NCI-H1092 (cell line): ENCODE measurements around the gene POTEG.
"Not testable (repeated sequence)": the region's sequence is repeated elsewhere in the genome, so short reads cannot be mapped to it uniquely, and the experiment has no call there.

Source experiments
- DNase-seq: peaks from one replicate; lab custom pipeline; 2025; lab: John Stamatoyannopoulos, UW

Gene POTEG

DNA sequence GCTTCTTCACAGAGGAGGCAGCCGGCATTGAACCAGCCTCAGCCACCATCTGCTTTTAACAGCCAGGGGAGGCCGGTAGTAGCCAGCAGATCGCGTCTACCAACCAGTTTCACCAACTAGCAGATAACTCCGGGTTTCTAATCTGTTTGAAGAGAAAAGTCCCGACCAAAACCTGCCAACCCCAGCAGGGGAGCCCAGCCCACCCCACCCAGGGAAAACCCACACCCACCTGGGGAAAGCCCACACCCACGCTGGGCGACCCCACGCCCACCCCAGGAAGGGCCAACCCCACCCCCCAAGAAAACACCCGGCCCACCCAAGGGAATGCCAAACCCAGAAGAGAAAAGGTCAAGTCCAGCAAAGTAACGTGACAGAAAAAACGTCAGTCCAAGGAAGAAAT lies at the start of gene POTEG:
POTEG (minus strand) TSS at position 101 of the 400 bp plus-strand sequence; CDS start at position 49, 52 bp downstream.
- DNase-seq, result not testable (repeated sequence)

DNA sequence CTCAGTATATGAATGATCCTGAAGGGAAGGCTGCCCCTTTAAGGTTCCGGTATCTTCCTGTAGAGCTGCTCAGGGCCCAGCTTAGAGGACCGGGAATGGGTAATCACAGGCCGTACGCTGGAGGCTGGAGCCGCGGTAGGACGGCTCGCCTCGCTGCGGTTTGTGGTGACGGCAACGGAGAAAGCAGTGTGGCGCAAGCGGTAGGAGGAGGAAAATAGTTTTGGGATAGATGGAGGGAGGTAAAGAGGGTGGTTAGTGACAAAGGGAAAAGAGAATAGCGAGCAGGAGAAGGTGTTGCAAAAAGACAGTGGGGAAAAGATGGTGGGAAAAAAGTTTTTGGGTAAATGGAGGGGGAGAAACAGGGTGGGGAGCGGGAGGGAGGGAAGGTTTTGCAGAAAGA lies 48.0 kb upstream of the POTEG start:
- DNase-seq, result not testable (repeated sequence)

DNA sequence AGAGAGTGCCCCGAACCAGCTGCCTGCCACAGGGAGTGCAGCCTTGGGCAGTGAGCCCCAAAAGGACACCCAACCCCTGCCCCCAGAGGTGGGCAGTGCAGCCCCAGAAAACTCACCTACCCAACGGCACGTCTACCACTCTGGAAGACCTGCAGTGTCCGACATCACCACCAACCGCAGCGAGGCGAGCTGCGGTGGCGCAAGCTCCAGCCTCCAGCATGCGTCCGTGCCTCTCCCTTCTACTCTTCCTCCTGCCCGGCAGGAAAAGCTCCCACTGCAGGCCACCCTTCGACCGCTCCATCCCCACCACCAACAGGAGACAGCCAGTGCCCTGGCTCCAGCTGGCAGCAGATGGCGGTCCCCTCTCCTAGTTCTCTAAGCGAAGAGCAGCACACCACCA lies 47.3 kb upstream of the POTEG start:
- DNase-seq, result not testable (repeated sequence)

GRCh38 chr14:19480491-19480890 lies 46.4 kb upstream of the POTEG start:
- DNase-seq, result not testable (repeated sequence)

DNA sequence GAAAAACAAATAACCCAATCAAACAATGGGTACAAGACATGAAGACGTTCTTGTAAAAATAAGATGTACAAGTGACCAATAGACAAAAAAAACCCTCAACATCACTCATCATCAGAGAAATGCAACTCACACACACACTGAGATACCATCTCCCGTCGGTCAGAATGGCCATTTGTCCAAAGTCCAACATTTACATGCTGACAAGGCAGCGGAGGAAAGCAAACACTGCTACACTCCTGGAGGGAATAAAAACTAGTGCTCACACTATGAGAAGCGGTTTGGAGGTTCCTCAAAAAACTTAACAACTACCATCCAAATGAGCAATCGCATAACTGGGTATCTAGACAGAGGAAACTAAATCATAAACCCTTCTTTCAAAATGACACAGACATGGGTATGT lies 11.6 kb upstream of the POTEG start:
- DNase-seq, result not testable (repeated sequence)

DNA sequence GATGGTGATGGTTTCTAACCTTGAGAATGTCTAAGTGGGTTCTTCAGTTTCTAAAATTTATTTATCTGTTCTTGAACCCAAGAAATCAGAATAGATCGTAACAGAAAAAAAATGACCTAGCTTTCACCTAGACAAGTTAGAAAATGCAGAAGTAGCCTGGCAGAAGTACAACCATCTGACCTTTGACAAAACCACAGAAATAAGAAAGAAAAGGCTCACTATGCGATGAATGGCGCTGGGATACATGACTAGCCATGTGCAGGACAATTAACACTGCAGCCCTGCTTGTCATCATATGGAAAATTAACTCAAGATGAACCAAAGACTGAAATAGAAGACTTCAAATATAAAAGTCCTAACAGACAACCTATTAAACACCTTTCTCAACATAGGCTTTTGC lies 5.7 kb upstream of the POTEG start:
- not testable (repeated sequence) for DNase-seq

DNA sequence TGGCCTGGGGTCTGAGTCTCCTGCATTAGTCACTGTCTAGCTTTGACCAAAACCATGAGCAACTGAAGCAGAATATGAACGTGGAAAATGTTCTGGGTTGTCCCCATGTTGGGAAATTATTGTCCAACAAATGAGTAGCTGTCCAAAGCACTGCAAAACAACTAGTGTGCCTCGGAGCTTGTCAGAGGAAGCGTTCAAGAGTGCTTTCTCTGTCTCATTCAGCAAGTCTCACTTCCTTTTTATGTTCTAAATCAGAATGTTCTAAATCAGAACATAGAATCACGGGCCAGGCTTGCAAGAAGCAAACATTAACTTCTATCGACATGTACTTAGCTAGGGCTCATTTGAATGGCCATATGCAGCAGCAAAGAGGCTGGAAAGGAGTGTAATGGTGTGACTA lies 5.1 kb upstream of the POTEG start:
- DNase-seq, result not testable (repeated sequence)

DNA sequence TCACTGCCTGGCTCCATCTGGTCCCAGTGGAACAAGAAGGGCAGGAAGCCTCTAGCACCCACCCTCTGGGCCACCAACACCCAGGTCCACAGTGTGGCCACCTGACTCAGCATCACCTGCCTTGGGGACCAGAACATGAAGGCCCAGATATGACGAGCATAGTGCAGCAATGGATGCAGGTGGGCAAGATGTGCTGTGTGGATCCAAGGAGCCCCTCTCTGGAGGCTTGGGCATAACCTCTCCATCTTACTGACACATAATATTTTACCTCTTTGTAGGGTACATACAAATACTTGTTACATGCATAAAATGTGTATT lies 2.9 kb upstream of the POTEG start:
- not testable (repeated sequence) for DNase-seq

GRCh38 chr14:19436311-19437125 lies 2.4 kb upstream of the POTEG start:
- DNase-seq, result not testable (repeated sequence)

GRCh38 chr14:19435852-19436251 lies 1.7 kb upstream of the POTEG start:
- not testable (repeated sequence) for DNase-seq

DNA sequence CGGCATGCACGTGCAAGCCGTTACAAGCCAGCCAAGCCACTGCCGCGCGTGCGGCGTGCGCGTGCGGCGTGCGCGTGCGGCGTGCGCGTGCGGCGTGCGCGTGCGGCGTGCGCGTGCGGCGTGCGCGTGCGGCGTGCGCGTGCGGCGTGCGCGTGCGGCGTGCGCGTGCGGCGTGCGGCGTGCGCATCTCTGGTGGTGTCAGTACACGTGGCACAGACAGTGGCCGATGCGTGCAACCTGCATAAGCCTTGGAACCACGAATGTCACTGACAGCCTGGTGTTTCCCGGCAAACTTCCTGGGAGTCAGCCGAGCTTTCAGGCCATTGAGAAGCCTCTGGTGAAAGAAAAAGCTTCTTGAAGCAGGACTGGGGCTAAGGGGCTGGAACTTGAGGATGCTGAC lies 750 bp upstream of the POTEG start:
- not testable (repeated sequence) for DNase-seq

DNA sequence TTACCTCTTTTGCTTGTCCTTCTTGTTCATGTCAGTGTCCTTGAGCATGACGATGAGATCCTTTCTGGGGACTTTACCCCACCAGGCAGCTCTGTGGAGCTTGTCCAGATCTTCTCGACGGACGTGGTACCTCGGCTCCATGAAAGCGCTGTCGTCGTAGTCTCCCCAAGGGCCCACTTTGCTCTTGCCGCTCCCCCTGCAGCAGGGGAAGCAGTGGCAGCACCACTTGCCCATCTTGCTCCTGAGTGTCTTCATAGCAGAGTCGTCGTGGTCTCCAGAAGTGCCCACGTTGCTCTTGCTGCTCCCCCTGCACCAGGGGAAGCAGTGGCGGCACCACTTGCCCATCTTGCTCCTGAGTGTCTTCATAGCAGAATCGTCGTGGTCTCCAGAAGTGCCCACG lies 376 bp downstream of the POTEG start:
- not testable (repeated sequence) for DNase-seq

DNA sequence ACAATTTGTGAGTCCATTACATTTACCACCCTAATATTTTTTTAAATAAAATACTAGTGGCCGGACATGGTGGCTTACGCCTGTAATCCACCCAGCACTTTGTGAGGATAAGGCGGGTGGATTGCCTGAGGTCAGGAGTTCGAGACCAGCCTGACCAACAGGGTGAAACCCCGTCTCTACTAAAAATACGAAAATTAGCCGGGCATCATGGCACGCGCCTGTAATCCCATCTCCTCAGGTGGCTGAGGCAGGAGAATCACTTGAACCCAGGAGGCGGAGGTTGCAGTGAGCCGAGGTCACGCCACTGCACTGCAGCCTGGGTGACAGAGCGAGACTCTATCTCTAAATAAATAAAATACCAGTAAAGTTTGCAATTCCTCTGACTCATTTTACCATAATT lies 25.6 kb downstream of the POTEG start:
- DNase-seq, result not testable (repeated sequence)

- not testable (repeated sequence) for DNase-seq
Observed at GRCh38 chr14:19402097-19402496, 32.0 kb downstream of the POTEG start.

DNA sequence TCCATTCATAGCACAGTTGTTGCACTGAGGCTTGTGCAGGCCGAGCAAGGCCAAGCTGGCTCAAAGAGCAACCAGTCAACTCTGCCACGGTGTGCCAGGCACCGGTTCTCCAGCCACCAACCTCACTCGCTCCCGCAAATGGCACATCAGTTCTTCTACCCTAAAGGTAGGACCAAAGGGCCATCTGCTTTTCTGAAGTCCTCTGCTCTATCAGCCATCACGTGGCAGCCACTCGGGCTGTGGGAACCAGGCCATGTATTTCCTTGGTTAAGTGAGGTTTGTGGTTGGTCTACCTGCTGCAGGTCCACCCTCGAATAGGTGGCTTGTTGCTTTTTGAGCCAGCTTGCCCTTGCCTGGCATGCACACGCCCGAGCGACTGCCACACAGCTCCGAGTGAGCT lies 39.4 kb downstream of the POTEG start:
- not testable (repeated sequence) for DNase-seq

- DNase-seq, result not testable (repeated sequence)
Observed at GRCh38 chr14:19390230-19390629, 43.9 kb downstream of the POTEG start.

GRCh38 chr14:19388741-19389140 lies 45.4 kb downstream of the POTEG start:
- DNase-seq, result not testable (repeated sequence)

DNA sequence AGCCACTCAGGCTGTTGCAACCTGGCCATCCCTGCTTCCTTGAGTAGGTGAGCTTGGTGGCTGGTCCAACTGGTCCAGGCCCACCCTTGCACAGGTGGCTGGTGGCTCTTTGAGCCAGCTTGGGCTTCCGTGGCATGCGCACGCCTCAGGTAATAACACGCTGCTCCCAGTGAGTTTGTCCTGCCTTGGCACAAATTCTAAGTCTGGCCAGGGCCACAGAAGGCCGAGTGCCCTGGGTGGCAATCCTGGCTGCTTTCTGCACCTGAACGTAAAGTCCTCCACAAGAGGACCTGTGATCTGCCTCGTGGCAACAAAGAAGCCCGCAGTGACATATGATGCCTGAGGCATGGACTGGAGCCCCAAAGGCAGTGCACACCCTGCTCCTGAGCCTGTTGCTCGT lies 47.1 kb downstream of the POTEG start:
- not testable (repeated sequence) for DNase-seq

DNA sequence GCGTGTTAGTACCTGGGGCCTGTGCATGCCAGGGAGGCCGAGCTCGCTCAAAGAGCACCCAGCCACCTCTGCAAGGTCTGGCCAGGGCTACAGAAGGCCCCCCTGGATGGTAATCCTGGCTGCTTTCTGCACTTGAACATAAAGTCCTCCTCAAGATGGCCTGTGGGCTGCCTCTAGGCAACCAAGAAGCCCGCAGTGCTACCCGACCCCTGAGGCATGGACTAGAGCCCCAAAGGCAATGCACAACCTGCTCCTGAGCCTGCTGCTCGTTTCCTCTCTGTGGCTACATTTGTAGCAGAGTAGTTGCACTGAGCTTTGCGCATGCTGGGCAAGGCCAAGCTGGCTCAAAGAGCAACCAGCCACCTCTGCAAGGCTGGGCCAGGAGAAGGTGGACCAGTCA lies 47.8 kb downstream of the POTEG start:
- DNase-seq, result not testable (repeated sequence)

DNA sequence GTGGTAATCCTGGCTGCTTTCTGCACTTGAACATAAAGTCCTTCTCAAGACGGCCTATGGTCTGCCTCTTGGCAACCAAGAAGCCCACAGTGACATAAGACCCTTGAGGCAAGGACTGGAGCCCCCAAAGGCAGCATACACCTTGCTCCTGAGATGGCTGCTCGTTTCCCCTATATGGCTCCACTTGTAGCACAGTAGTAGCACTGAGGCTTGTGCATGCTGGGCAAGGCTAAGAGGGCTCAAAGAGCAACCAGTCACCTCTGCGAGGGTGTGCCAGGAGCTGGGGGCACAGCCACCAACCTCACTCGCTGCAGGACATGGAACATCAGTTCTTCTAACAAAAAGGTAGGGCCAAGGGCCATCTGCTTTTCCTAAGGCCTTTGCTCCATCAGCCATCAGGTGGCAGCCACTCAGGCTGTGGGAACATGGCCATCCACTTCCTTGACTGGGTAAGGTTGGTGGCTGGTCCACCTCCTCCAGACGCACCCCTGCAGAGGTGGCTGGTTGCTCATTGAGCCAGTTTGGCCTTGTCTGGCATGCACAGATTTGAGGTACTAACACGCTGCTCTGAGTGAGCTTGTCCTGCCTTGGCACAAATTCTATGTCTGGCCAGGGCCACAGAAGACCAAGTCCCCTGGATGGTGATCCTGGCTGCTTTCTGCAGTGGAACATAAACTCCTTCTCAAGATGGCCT lies 49.9 kb downstream of the POTEG start:
- DNase-seq, result not testable (repeated sequence)

GRCh38 chr14:19383008-19383584 lies 51.0 kb downstream of the POTEG start:
- not testable (repeated sequence) for DNase-seq

DNA sequence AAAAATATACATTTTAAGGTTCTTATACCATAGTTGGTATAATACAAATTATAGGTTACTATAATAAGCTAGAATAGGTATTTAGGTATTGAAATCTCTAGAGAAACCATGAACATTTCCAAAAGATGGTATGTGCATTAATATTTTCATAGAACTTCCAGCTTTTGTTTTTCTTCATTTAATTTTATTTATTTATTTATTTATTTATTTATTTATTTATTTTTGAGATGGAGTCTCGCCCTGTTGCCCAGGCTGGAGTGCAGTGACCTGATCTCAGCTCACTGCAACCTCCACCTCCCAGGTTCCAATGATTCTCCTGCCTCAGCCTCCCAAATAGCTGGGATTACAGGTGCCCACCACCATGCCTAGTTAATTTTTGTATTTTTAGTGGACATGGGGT lies 54.0 kb downstream of the POTEG start:
- DNase-seq, result not testable (repeated sequence)

DNA sequence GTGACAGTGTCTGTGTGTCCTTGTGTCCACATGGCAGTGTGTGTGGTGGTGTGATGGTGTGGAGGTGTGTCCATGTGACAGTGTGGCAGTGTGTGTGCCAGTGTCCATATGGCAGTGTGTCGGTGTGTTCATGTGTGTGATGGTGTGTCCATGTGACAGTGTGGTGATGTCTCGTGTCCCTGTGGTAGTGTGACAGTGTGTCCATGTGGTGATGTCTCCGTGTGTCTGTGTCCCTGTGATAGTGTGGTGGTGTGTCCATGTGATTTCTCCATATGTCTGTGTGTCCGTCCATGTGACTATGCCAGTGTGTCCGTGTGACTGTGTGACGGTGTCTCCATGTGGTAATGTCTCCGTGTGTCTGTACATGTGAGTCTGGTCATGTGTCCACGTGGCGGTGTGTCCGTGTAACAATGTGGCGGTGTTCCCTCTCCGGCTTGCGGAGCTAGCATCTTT lies 59.7 kb downstream of the POTEG start:
- not testable (repeated sequence) for DNase-seq
